Epithelial cell of prostate (primary cell): ENCODE measurements around the gene DIP2C.
"Not testable (repeated sequence)": the region's sequence is repeated elsewhere in the genome, so short reads cannot be mapped to it uniquely, and the experiment has no call there.

ENCODE experiments used
- DNase-seq: peaks from one replicate; pipeline ENCODE4 v3.0.0-alpha.2; 2011; ENCODE audit warnings: low read depth, low spot score
- H3K27ac ChIP-seq: fragments of 450-650 bp; 2 replicates; pipeline ENCODE4 v1.5.1; 2017; ENCODE audit warnings: mild to moderate bottlenecking

Gene DIP2C

DNA sequence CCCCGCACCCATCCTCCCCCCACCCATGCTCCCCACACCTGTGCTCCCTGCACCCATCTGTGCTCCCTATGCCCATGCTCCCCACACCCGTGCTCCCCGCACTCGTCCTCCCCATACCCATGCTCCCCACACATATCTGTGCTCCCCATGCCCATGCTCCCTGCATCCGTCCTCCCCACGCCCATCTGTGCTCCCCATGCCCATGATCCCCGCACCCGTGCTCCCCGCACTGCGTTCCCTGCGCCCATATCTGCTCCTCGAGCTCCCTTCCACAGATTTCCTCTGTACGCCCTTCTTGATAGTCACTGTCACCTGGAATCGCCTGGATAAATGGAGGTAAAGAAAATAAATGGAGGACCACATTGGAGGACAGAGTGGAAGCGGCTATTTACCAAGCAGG lies 9.9 kb downstream of the DIP2C start:
- no peak overlapping the region for H3K27ac ChIP-seq
- DNase-seq: no peak

DNA sequence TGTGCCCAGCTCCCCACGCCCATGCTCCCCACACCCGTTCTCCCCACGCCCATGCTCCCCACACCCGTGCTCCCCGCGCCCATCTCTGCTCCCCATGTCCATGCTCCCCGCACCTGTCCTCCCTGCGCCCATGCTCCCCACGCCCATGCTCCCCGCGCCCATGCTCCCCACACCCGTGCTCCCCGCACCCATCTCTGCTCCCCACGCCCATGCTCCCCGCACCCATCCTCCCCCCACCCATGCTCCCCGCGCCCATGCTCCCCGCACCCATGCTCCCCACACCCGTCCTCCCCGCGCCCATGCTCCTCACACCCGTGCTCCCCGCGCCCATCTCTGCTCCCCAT lies 10.8 kb downstream of the DIP2C start:
- DNase-seq, H3K27ac ChIP-seq: not testable (repeated sequence)

DNA sequence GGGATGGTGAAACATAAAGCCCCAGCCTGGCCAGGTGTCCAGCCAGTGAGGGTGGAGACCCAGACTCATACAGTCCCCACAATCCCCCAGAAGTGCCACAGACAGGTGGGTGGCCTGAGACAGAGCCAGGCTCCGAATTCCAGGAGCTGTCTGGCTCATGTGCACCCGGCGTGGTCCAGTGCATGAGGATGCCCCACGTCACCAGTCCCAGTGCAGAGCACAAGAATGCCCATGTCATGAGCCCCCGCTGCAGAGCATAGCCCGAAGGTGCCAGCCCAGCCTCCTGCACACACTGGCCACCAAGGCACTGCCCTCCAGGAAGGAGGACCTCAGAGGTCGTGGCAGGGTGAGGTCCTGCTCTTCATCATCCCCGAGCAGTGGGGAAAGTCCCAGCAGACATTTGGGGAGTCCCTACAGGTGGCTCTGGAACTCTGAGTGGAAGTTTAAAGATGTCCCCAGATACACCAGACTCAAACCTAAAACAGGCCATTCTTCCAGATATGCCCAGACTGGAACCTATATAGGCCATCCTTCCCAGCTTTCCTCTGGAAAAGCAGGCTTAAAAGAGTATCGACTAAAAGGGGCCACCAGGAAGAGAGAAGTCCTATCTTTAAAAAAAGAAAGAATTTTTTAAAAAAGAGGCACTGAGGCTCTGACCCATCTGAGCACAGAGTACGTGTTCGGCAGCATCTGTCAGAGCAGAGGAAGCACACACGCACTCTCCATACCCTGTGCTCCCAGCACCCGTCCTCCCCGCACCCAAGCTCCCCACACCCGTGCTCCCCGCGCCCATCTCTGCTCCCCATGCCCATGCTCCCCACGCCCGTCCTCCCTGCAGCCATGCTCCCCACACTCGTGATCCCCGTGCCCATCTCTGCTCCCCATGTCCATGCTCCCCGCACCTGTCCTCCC lies 11.5 kb downstream of the DIP2C start:
- no peak overlapping the region for H3K27ac ChIP-seq

DNA sequence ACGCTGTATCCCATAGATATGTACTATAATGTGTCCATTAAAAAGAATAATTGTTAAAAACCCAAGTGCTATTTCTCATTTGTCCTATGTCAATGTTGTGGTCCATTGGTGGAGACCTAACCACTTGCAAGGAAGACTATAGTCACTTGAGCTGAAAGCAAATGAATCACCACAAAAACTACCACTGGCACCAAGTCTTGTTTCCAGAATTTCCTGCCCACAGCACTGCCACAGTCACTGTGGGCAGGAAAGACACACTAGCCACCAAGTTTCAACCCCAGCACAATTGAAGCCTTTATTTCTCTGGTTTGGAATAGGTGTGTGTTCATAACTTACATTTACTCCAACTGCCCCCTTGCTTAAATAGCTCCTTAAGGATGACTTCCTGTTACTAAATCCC lies 12.4 kb downstream of the DIP2C start:
- no peak for DNase-seq
- no peak overlapping the region for H3K27ac ChIP-seq

More for the DNA sequence above, 11.5 kb downstream of the DIP2C start:
- DNase-seq: no peak

DNA sequence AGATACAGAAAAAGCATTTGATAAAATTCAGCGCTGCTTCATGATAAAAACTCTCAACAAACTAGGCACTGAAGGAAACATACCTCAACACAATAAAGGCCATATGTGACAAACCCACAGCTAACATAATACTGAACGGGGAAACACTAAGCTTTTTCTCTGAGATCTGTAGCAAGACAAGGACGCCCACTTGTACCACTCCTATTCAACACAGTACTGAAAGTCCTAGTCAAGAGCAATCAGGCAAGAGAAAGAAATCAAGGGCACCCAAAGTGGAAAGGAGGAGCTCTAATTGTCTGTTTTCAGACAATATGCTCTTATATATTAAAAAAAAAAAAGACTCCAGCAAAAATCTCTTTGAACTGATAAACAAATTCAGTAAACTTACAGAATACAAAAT lies 13.3 kb downstream of the DIP2C start:
- no peak overlapping the region for H3K27ac ChIP-seq

DNA sequence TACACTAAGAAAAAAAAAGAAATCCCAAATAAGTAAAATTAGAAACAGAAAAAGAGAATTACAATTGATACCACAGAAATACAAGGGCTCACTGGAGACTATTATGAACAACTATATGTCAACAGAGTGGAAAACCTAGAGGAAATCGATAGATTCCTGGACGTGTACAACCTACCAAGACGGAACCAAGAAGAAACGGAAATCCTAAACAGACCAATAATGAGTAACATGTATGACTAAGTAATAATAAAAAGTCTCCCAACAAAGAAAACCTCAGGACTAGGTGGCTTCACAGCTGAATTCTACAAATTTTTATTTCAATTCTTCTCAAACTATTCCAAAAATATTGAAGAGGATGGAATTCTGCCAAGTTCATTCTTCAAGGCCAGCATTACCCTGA lies 13.9 kb downstream of the DIP2C start:
- no peak for DNase-seq
- no peak overlapping the region for H3K27ac ChIP-seq

More for the DNA sequence above, 13.3 kb downstream of the DIP2C start:
- no peak for DNase-seq

DNA sequence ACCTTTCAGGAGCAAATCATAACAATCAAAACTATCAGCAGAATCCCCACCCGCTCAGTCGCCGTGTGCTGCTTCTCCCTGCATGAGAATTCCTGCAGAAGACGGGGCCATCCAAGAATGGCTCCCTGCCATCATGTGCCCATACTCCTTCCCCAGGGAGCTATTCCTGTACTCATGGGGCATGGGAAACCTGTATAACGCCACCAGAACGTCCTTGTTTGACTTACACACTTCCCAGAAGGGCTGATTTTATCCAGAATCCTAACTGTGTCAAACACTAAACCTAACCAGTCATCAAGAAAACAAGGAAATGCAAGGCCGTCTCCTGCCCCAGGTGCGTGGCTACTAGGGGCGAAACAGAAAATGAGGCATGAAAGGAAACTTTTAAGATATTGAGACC lies 16.0 kb downstream of the DIP2C start:
- no peak overlapping the region for H3K27ac ChIP-seq
- no peak for DNase-seq

DNA sequence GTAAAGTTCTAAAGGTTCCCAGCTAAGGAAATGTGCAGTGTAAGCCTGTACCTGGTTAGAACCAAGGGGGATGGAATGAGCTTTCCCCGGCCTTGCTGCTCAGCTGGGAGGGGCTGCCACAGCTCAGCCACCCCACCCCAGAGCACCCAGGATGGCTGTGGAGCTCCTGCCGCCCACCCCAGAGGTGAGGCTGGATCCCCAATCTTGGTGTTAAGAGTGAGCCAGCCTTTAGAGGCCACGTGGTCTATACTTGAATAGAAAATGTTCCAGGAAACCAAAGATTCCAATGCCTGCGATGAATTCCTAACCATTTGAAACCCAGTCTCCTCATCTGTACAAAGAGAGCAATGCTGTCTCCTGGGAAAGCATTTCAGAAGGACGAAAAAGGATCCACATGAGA lies 16.5 kb downstream of the DIP2C start:
- DNase-seq: no peak
- no peak overlapping the region for H3K27ac ChIP-seq

DNA sequence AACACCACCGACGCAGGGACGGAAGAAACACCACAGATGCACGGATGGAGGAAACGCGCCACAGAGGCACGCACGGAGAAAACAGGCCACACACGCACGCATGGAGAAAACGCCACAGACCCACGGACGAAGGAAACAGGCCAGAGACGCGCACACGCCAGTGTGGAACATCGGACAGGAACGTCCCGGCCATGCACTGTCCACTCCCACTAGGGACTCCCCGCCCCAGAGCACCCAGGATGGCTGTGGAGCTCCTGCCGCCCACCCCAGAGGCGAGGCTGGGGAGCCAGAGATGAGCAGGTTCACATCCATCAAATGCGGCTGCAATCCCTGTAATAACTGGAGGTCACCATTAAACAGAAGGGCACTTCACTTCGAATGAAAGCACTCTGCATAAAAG lies 17.3 kb downstream of the DIP2C start:
- DNase-seq: no peak
- no peak overlapping the region for H3K27ac ChIP-seq

DNA sequence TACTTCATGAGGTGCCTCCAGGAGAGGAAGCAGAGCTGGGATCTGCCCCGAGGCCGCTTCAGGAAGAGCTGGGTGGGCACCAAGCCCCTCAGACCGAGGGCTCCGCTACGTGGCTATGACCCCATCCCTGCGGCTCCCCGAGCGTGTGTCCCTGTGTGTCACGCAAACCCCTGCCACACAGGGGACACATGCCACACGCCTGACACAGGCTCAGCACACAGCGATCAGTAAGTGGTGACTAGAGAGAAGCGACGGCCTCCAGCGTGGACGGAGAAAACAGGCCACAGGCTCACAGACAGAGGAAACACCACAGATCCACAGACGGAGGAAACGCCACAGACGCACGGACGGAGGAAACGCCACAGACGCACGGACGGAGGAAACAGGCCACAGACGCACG lies 18.5 kb downstream of the DIP2C start:
- H3K27ac ChIP-seq: no peak overlapping the region
- no peak for DNase-seq

DNA sequence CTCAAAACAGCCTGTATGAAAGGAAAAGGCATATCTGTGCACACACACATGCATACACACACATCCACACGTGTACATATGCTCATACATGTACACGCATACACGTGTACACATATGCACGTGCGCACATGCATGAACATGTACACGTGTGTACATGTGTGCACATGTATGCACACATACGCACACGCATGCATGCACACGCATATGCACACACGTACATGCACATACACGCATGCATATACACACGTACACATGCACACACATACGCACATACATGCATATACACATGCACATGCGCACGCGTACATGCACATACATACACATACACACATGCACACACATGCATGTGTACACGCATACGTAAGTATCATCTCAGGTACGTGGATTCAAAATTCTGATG lies 19.4 kb downstream of the DIP2C start:
- no peak overlapping the region for H3K27ac ChIP-seq
- DNase-seq: no peak

DNA sequence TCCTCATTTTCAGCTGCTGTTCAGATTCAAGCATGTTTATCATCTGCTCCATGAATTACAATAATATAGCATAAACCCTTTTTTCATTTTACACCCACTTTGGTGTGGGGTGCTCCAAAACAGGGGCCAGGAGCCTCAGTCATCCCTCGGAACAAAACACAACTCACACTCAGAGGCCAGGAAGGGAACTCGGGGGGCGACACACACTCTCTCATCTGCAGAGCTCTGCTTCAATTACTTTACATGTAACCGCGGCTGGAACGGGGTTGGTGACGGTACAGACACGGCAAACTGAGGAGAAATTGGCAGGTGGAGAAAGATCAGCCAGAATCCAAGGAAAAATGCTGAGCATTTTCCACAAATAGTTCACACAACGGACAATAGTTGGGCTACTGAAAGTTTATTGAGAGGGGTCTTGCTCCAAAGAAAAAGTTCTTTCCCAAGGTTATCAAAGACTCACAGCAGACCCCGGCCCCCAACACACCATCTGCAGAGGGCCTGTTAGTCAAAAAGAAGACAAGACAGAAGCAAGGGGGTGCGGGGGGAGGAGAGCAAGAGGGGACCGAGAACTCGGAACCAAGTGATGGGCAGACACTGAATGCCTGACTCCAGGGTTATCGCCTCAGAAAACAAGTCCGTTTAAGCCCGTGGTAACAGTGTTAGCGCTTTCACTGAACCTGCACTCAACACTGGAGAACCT lies 20.5 kb downstream of the DIP2C start:
- no peak for DNase-seq

DNA sequence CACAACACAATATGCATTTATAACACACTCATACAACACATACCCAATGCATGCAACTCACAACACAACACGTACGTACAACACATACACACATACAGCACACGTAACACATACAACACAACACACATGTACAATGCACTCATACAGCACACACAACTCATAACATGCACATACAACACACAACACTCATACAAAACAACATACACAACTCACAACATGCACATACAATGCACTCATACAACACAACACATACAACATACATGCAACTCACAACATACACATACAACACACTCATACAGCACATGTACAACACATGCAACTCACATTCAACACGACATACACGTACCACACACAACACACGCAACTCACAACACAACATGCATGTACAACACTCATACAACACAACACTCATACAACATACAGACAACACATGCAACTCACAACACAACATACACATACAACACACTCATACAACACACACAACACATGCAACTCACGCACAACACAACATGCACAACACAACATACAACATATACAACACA lies 21.8 kb downstream of the DIP2C start:
- no peak overlapping the region for H3K27ac ChIP-seq
- DNase-seq: no peak

More for the DNA sequence above, 20.5 kb downstream of the DIP2C start:
- no peak overlapping the region for H3K27ac ChIP-seq

DNA sequence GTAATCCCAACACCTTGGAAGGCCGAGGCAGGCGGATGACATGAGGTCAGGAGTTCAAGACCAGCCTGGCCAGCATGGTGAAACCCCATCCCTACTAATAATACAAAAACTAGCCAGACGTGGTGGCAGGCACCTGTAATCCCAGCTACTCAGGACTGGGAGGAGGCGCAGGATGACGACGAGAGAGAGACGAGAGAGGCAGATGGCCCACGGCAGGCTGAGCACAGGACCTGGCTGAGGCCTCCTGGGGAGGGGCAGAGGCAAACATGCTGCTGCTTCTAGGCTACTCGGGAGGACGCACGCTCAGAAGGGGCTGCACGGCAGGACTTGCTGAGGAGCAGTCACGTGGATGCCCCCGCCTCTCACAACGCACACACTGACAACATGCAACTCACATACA lies 22.4 kb downstream of the DIP2C start:
- H3K27ac ChIP-seq: no peak overlapping the region
- no peak for DNase-seq

DNA sequence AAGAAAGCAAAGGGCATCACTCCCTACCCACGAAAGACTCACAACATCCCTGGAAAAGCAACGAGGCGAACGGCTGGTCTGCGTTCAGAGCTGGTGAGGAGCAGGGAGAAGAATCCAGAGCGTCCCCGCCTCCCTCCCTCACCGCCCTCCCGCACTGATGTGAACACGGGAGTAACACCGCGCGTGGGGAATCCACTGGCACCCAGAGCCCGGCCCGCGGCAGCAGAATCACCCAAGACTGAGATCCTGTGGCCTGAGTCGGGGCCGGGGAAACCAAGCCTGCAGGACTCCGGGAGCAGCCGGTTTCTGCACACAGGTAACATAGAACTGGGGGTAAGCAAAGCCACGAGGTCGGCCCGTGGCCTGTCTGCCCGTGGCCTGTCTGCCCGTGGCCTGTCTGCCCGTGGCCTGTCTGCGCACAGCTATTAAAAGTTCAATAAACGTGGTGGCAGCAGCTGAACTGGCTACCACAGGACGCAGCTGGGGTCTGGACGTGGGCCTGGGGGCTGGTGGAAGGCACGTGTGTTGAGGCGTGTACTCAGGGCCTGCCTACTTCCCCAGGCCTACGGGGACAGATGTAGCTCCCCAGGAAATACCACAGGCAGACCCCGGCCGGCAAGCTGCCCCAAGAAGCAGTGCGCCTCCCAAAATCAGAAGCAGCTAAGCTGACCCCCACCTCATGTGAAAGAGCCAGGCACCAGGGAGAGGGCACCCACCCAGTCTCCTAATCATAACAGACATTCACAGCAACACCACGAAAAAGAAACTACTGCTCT lies 23.0 kb downstream of the DIP2C start:
- H3K27ac ChIP-seq: no peak overlapping the region
- no peak for DNase-seq

DNA sequence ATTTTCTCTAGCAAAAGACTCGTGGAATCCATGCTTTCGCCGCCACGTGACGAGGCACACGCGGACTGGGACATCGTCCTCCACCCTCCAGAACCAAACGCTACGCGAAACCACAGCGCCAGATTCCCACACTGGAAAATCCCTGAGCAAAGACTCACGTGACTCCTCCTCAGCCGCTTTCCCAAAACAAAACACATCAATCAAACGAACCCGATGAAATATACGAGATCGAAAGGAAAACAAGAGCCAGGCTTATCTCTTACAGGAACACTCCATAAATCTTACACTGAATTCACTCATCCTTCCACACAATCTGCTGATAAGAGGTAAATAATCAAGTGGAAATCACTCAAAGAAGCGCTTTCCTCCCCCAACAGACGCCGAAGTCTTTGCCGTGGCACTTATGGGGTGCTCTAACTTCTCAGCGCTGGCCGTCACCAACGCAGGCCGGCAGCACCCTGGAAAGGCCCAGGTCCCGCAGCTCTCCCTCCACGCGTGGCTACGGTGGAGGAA lies 23.8 kb downstream of the DIP2C start:
- no peak for DNase-seq
- no peak overlapping the region for H3K27ac ChIP-seq

DNA sequence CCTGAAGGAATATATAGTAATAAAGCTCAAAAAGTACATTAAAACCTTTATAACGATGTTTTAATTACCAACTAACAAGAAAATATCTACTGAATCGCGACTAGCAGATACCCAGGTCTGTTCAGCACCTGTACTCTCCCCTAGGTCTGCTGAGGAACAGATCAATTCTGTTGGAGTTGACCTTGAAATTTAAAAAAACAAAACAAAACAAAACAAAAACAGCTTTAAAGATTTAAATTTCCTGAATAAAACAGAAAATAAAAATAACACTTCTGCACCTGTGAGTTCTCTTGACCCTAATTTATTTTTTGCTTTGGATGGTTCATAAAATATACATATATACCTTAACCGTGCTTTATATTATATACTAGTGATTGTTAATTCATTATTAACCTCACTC lies 24.6 kb downstream of the DIP2C start:
- no peak overlapping the region for H3K27ac ChIP-seq
- no peak for DNase-seq

DNA sequence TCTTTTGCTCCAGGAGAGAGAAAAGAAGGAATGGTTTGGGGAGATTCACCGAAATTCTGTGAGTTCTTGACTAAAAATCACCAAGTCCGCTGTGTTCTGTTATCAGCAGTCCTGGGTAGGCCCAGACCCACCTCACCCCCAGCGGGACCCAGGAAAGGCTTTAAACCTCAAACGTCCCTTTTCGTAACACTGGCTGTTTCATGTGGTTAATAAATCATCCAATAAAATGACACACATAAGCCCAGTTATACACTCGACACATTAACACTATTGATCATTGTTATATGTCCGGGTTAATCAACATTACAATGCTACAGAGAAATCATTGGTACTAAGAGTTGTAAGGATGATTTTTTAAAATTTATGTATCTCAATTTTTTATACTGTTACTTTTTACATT lies 25.2 kb downstream of the DIP2C start:
- DNase-seq: no peak
- H3K27ac ChIP-seq: no peak overlapping the region

DNA sequence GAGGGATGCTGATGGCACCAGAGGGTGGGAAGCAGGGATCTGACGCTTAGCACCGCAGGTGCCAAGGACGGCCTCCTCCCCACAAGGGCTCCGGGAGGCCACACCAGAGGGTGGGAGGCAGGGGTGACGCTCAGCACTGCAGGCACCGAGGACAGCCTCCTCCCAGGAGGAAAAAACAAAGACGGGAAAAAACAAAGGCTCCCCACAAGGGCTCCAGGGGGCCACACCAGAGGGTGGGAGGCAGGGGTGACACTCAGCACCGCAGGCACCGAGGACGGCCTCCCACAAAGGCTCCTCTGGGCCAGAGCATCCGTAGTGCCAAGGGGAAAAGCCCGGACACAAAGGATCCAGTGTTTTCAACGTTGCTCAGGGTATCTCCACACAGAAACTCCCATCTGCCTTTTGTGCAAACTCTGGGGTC lies 25.6 kb downstream of the DIP2C start:
- no peak overlapping the region for H3K27ac ChIP-seq
- no peak for DNase-seq

DNA sequence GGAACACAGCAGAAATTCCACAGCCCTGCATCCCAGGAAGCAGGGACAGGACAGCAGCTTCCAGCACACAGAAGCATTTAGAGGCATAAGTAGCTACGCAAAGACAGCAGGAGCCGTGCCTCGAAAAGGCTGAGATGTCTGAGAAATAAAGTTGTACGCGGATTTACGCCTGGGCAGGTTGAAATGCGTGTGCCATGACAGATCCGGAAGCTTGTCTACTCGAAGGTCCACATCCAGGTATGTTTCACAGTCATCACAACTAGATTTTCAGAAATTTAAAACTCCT lies 26.1 kb downstream of the DIP2C start:
- no peak overlapping the region for H3K27ac ChIP-seq
- no peak for DNase-seq
